GM12892 (cell line): Measurements from ENCODE around the gene TC2N.
"Not testable (repeated sequence)": the region's sequence is repeated elsewhere in the genome, so short reads cannot be mapped to it uniquely, and the experiment has no call there.

Experiments
- DNase-seq: peaks from one replicate; pipeline ENCODE4 v3.0.0; 2011; ENCODE audit not compliant: insufficient read length
- FAIRE-seq: peaks from 2 replicates; lab custom pipeline; 2011; peaks lifted over from hg19 to GRCh38; lab: Jason Lieb, UNC
- POLR2A ChIP-seq: IDR thresholded peaks from 2 replicates; pipeline ENCODE4 v1.6.1; 2011; ENCODE audit warnings: low read depth, low read length, control low read depth
- POLR2AphosphoS5 ChIP-seq: IDR thresholded peaks from 2 replicates; pipeline ENCODE4 v1.6.1; 2011; ENCODE audit warnings: low read depth, low read length, control low read depth
- TAF1 ChIP-seq: IDR thresholded peaks from 2 replicates; pipeline ENCODE4 v1.6.1; 2011; ENCODE audit warnings: low read depth, mild to moderate bottlenecking, control low read depth, low read length, borderline replicate concordance

TC2N gene

GRCh38 chr14:91835920-91836843 lies 31.2 kb downstream of the TC2N start:
- FAIRE-seq (peak; percentile 30), DNase-seq (peak; percentile 66)
- TF ChIP-seq TAF1, result no peak
- TF ChIP-seq POLR2A, result no peak
- no peak for TF ChIP-seq POLR2AphosphoS5

- DNase-seq, result no peak
- TF ChIP-seq POLR2A (no peak), POLR2AphosphoS5 (no peak), TAF1 (no peak)
- FAIRE-seq, result no peak
These were observed 32.0 kb downstream of the TC2N start for GRCh38 chr14:91835197-91835919.

DNA sequence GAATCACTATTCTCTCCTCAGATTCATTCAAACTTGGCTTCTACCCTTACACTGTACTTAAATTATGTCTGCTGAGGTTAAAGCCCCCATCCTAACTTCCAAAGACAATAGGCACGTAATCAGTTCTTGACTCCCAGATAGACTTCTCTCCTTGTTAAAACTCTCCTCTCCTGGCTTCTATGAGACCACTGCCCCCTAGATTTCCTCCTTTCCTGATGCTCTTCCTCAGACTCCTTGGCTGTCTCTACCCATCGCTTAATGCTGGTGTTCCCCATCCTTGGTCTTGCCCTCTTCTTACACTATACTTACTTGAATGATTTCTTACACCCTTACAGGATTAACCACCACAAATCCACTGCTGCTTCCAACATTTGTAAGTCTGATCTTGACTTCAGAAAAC lies 32.8 kb downstream of the TC2N start:
- TF ChIP-seq TAF1 (no peak), POLR2A (no peak), POLR2AphosphoS5 (no peak)
- DNase-seq (no peak), FAIRE-seq (no peak)

DNA sequence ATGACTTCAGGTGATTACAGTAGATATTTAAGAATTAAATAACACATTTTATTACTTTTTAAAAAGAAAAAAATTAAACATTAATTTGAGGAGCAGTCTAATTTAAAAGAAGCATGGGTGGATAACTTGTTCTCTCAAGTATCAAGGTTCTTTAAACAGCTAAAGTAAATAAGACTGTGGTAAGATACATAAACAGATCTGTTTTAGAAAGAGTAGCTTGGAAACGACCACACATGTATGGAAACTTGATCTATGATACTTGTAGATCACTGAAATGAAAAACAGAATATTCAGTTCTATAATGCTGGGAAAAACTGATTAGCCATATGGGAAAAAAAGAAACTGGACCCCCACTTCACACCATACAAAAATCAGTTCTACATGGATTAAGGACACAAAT lies 36.0 kb downstream of the TC2N start:
- TF ChIP-seq TAF1 (no peak), POLR2A (no peak), POLR2AphosphoS5 (no peak)
- DNase-seq (no peak), FAIRE-seq (no peak)

- FAIRE-seq, result peak; percentile 85
- TF ChIP-seq POLR2A (no peak), POLR2AphosphoS5 (no peak), TAF1 (no peak)
- no peak for DNase-seq
These were observed 36.6 kb downstream of the TC2N start for GRCh38 chr14:91830777-91831176.

DNA sequence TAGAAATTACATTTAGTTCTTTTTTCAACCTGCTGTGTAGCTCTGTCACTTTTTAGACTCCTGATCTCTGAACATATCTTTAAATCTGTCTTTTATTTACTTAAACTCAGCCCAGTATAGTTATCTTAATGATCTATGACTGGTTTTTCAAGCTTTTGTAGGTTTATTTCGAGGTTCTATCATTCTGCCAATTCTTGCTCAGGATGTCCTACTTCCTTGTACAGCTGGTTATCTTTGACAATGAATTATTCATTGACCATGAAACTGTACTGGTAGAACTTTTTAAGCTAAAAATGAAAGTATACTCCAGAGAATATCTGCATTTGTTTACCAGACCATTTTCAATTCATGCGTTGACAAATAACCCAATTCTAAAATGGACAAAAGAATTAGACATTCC lies 37.8 kb downstream of the TC2N start:
- no peak for FAIRE-seq
- no peak for DNase-seq
- TF ChIP-seq POLR2AphosphoS5 (no peak), POLR2A (no peak), TAF1 (no peak)

DNA sequence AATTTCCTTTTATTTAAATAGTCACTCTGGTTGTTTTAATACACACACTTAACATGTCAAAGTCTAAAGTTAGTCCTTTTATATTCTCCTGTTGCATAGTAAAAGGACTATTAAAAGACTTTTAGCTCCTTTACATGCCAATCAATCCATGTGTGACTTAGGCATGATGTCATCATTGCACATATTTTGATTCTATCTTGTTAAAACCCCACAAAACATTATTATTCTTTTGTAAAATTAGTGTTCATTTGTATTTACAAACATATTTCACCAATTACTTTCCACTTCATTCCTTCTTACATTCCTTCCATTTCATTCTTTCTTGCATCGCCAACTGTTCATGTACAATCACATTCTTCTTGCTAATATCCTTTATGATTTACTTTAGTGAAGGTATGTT lies 39.6 kb downstream of the TC2N start:
- no peak for TF ChIP-seq POLR2AphosphoS5
- TF ChIP-seq TAF1, result no peak
- TF ChIP-seq POLR2A, result no peak
- no peak for DNase-seq
- no peak for FAIRE-seq

GRCh38 chr14:91817566-91818325 lies 49.6 kb downstream of the TC2N start:
- no peak for DNase-seq
- TF ChIP-seq POLR2A (no peak), TAF1 (no peak), POLR2AphosphoS5 (no peak)
- FAIRE-seq, result peak; percentile 86

DNA sequence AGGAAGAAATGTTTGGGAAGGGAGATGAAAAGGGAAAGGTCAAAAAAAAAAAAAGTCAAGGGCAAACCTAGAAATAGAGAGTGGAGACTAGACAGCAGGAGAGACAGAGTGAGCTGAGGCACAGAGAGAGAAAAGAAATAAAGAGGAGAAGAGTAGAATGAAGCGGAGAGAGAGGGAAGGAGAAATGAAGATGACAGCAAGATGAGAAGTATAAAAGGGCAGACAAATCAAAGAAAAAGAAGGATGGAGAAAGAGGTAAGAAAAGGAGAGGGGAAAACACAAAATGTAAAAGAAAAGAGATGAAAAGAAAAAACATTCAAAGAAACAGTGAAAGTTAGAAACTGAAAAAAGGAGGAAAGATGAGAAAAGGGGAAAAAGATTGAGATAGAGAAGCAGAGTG lies 53.0 kb downstream of the TC2N start:
- no peak for TF ChIP-seq POLR2AphosphoS5
- TF ChIP-seq POLR2A, result no peak
- TF ChIP-seq TAF1, result no peak
- FAIRE-seq (no peak), DNase-seq (no peak)

DNA sequence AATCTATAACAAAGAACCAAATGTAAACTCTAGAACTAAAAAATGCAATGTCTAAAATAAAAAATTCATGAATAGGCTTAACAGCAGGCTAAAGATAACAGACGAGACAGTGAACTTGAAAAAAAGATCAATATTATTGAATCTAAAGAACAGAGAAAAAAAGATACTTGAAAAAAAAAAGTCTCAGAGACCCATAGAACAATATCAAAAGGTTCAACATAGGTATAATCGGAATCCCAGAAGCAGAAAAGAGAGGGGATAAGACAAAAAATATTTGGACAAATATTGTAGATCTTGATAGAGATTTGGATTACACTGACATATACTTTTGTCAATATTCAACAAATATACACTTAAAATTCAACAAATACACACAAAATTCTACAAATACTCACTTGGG lies 56.6 kb downstream of the TC2N start:
- TF ChIP-seq POLR2AphosphoS5 (no peak), TAF1 (no peak), POLR2A (no peak)
- no peak for FAIRE-seq
- no peak for DNase-seq

- TF ChIP-seq POLR2AphosphoS5 (no peak), POLR2A (no peak), TAF1 (no peak)
- FAIRE-seq, result no peak
- no peak for DNase-seq
These were observed 60.6 kb downstream of the TC2N start for GRCh38 chr14:91806716-91807115.

- DNase-seq, FAIRE-seq: not testable (repeated sequence)
These were observed 61.2 kb downstream of the TC2N start for GRCh38 chr14:91806094-91806493.
